HEK293T (cell line): Measurements from ENCODE around the gene KIAA1549.

ENCODE experiments used
- CTCF ChIA-PET: fragments of 350-600 bp; formaldehyde crosslinking; extraction: SDS; loops from one replicate; lab custom pipeline; 2021; ENCODE audit warnings: antibody characterized with exemption, inconsistent platforms; lab: Yijun Ruan, JAX
- POLR2A ChIA-PET: fragments of 350-600 bp; formaldehyde crosslinking; extraction: SDS; loops from one replicate; lab custom pipeline; 2020; ENCODE audit warnings: antibody characterized with exemption, inconsistent platforms; lab: Yijun Ruan, JAX
- DNase-seq: peaks from one replicate; pipeline ENCODE4 v3.0.0; 2012; ENCODE audit warnings: mixed read lengths; ENCODE audit errors: extremely low spot score
- ARNT ChIP-seq: fragments of 450-650 bp; IDR thresholded peaks from 2 replicates; pipeline ENCODE4 v1.6.1; 2017; ENCODE audit warnings: mild to moderate bottlenecking
- BHLHE40 ChIP-seq: fragments of 450-650 bp; IDR thresholded peaks from 2 replicates; pipeline ENCODE4 v1.6.1; 2016; ENCODE audit warnings: mild to moderate bottlenecking, moderate library complexity, borderline replicate concordance
- CTBP1 ChIP-seq: fragments of 450-650 bp; IDR thresholded peaks from 2 replicates; pipeline ENCODE4 v1.6.1; 2016; ENCODE audit warnings: borderline replicate concordance
- ELF4 ChIP-seq: fragments of 450-650 bp; IDR thresholded peaks from 2 replicates; pipeline ENCODE4 v1.6.1; 2017; ENCODE audit warnings: antibody characterized with exemption
- FOXA1 ChIP-seq: fragments of 450-650 bp; IDR thresholded peaks from 2 replicates; pipeline ENCODE4 v1.6.1; 2016; ENCODE audit warnings: mild to moderate bottlenecking
- FOXK2 ChIP-seq: fragments of 450-650 bp; IDR thresholded peaks from 2 replicates; pipeline ENCODE4 v1.6.1; 2016; ENCODE audit warnings: mild to moderate bottlenecking
- FOXM1 ChIP-seq: fragments of 450-650 bp; IDR thresholded peaks from 2 replicates; pipeline ENCODE4 v1.6.1; 2017; ENCODE audit warnings: mild to moderate bottlenecking, borderline replicate concordance
- HDGF ChIP-seq: fragments of 450-650 bp; IDR thresholded peaks from 2 replicates; pipeline ENCODE4 v1.6.1; 2017; ENCODE audit warnings: antibody characterized with exemption, borderline replicate concordance
- L3MBTL2 ChIP-seq: fragments of 450-650 bp; conservative IDR thresholded peaks from 2 replicates; pipeline ENCODE4 v1.6.1; 2016; ENCODE audit warnings: mild to moderate bottlenecking
- LEF1 ChIP-seq: fragments of 450-650 bp; IDR thresholded peaks from 2 replicates; pipeline ENCODE4 v1.6.1; 2017; ENCODE audit warnings: mild to moderate bottlenecking, borderline replicate concordance
- NFRKB ChIP-seq: fragments of 450-650 bp; IDR thresholded peaks from 2 replicates; pipeline ENCODE4 v1.6.1; 2016; ENCODE audit warnings: mild to moderate bottlenecking, moderate library complexity
- PKNOX1 ChIP-seq: fragments of 450-650 bp; IDR thresholded peaks from 2 replicates; pipeline ENCODE4 v1.6.1; 2016
- SP1 ChIP-seq: fragments of 450-650 bp; IDR thresholded peaks from 2 replicates; pipeline ENCODE4 v1.6.1; 2017
- SUZ12 ChIP-seq: fragments of 450-650 bp; IDR thresholded peaks from 2 replicates; pipeline ENCODE4 v1.6.1; 2016; ENCODE audit warnings: mild to moderate bottlenecking
- TARDBP ChIP-seq: fragments of 450-650 bp; IDR thresholded peaks from 2 replicates; pipeline ENCODE4 v1.6.1; 2016
- ZNF384 ChIP-seq: fragments of 450-650 bp; IDR thresholded peaks from 2 replicates; pipeline ENCODE4 v1.6.1; 2016

KIAA1549 gene

GRCh38 chr7:138804618-138805017, 176.6 kb downstream of the KIAA1549 start:
- TF ChIP-seq ARNT = no peak
- TF ChIP-seq HDGF = no peak
- TF ChIP-seq TARDBP = no peak
- TF ChIP-seq FOXK2 = no peak
- TF ChIP-seq ZNF384 = no peak
- no peak for TF ChIP-seq BHLHE40
- no peak for TF ChIP-seq NFRKB
- TF ChIP-seq SUZ12 = no peak
- no peak for TF ChIP-seq L3MBTL2
- no peak for TF ChIP-seq LEF1
- no peak for TF ChIP-seq SP1
- TF ChIP-seq ELF4 = no peak
- TF ChIP-seq FOXM1 = no peak
- no peak for DNase-seq
- CTCF ChIA-PET = no interaction called here
- POLR2A ChIA-PET = no interaction called here

- ChIA-PET POLR2A (no interaction called here), CTCF (interaction anchor here (0.6 kb wide), 1 partner anchor 479 kb away, joined by 3 read pairs; no protein-coding TSS in a partner anchor)
- no peak for DNase-seq
- TF ChIP-seq ELF4 = no peak
- no peak for TF ChIP-seq CTBP1
- no peak for TF ChIP-seq PKNOX1
- TF ChIP-seq HDGF = no peak
These were observed 178.5 kb downstream of the KIAA1549 start for GRCh38 chr7:138802706-138803105.

GRCh38 chr7:138801256-138801655, 179.9 kb downstream of the KIAA1549 start:
- ChIA-PET CTCF (no interaction called here), POLR2A (no interaction called here)
- no peak for DNase-seq
- no peak for TF ChIP-seq BHLHE40
- no peak for TF ChIP-seq CTBP1
- no peak for TF ChIP-seq LEF1
- no peak for TF ChIP-seq SP1
- no peak for TF ChIP-seq ARNT
- no peak for TF ChIP-seq TARDBP
- no peak for TF ChIP-seq ZNF384
- TF ChIP-seq FOXK2 = no peak
- no peak for TF ChIP-seq NFRKB
- TF ChIP-seq SUZ12 = no peak
- no peak for TF ChIP-seq FOXM1
- TF ChIP-seq PKNOX1 = no peak
- no peak for TF ChIP-seq FOXA1
- TF ChIP-seq L3MBTL2 = no peak
- TF ChIP-seq HDGF = no peak
- no peak for TF ChIP-seq ELF4

- CTCF ChIA-PET = interaction anchor here (0.6 kb wide), 1 partner anchor 45 kb away, joined by 3 read pairs; no protein-coding TSS in a partner anchor
- DNase-seq = no peak
- POLR2A ChIA-PET = no interaction called here
- TF ChIP-seq HDGF (no peak), FOXM1 (no peak), BHLHE40 (no peak), PKNOX1 (no peak), ELF4 (no peak), FOXA1 (no peak), LEF1 (no peak), CTBP1 (no peak), FOXK2 (no peak), TARDBP (no peak), NFRKB (no peak), ARNT (no peak), L3MBTL2 (no peak), SUZ12 (no peak)
These were observed 181.7 kb downstream of the KIAA1549 start for GRCh38 chr7:138799336-138800000.

- CTCF ChIA-PET = no interaction called here
- TF ChIP-seq ELF4 (no peak), SP1 (no peak), FOXK2 (no peak), TARDBP (no peak), NFRKB (no peak), CTBP1 (no peak), PKNOX1 (no peak), HDGF (no peak), ZNF384 (no peak), ARNT (no peak), FOXA1 (no peak), SUZ12 (no peak), L3MBTL2 (no peak)
- POLR2A ChIA-PET = no interaction called here
- no peak for DNase-seq
These were observed 182.4 kb downstream of the KIAA1549 start for GRCh38 chr7:138798836-138799235.
